ENCODE data around the gene PLA2R1. TPM values are rescaled to one million over a fixed set of nuclear protein-coding genes. Genes with fewer than 3 reads are reported as not detected.

The PLA2R1 gene
- total RNA-seq, 4 donors from 2014 or later, result 1.4 to 18.2 (median 14.6) TPM

DNA sequence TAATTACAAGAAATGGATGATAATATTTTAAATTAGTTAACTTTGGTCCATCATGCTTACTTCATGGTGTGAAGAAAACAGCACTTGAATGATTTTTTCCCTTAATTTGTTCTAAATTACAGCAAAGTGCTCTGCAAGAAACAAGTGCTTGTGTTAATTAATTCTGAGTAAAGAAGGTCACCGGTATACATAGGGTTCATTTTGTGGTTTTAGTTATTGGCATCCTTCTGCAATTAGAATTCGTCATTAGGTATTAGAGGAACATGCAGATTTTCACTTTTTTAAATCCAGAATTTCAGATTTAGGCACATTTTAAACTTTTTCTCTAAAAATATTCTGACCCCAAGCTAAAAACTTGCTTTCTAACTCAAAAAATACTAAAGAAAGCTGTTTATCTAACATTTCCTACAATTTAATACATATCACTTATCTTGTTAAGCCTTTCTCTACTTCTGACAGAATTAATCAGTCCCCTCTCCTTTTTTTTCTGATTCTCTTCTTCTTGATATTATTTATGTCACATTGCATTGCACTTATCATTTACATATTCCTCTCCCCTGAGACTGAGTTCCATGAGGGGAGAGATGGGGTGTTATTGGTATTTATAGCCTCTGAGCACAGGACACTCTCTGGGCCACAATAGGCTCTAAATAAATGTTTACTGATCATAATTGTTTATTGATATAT lies 129.2 kb downstream of the PLA2R1 start:
- Histone ChIP-seq H3K36me3 (no peaks in the 10 kb centered on the region), H3K27me3 (no peaks in the 10 kb centered on the region), H3K4me1 (peaks cover 0 to 8% (median 1%) of the 10 kb centered on the region in 4 donors), H3K9me3 (peaks cover 0 to 2% of the 10 kb centered on the region in 2 donors), H3K4me3 (no peak overlapping the region), H3K27ac (no peak overlapping the region)
- WGBS, 2 donors (ENCODE audit: low coverage in 1 of 2), result 77 to 88% methylated on average over 2 of the region's 2 CpGs
- in situ Hi-C loops (cut with MboI; ENCODE audit: low pct_ligation_motif_present in 1 of 4, low pct_unique_long_range_greater_than_20kb in 1 of 4, low sequenced_read_pairs in 3 of 4), result no loop called here
- intact Hi-C loops (cut with DNase I; ENCODE audit: low total_unique reads), result no loop called here
- no peak for TF ChIP-seq POLR2A (IDR thresholded peaks at IDR 0.05)
- TF ChIP-seq, protein P1, sequence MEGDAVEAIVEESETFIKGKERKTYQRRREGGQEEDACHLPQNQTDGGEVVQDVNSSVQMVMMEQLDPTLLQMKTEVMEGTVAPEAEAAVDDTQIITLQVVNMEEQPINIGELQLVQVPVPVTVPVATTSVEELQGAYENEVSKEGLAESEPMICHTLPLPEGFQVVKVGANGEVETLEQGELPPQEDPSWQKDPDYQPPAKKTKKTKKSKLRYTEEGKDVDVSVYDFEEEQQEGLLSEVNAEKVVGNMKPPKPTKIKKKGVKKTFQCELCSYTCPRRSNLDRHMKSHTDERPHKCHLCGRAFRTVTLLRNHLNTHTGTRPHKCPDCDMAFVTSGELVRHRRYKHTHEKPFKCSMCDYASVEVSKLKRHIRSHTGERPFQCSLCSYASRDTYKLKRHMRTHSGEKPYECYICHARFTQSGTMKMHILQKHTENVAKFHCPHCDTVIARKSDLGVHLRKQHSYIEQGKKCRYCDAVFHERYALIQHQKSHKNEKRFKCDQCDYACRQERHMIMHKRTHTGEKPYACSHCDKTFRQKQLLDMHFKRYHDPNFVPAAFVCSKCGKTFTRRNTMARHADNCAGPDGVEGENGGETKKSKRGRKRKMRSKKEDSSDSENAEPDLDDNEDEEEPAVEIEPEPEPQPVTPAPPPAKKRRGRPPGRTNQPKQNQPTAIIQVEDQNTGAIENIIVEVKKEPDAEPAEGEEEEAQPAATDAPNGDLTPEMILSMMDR (IDR thresholded peaks at IDR 0.05), result no peak
- no peak for TF ChIP-seq POLR2AphosphoS5 (IDR thresholded peaks at IDR 0.05)
- TF ChIP-seq EP300 (IDR thresholded peaks at IDR 0.05; ENCODE audit: low read depth), result no peak
- no peak for DNase-seq

DNA sequence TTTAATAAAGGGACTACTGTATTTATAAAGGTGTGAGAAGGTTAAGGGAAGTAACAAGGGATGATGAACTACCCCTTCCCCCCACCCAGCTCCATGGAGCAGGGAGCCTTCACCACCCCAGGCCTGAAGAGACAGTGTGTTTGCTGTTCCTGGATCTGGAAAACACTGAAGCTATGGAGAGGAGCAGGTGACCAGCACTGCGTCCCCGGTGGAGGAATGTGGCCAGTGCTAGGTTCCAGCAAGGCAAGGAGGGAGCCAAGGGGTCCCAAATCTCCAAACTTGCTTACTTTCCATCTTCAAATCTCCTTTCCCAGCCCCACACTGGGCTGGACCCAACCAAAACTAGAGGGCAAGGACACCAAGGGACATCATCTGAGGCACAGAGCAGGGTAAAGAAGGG lies 135.7 kb downstream of the PLA2R1 start:
- Histone ChIP-seq H3K27ac (no peak overlapping the region), H3K9me3 (peaks cover 0 to 4% of the 10 kb centered on the region in 2 donors), H3K27me3 (no peaks in the 10 kb centered on the region), H3K4me3 (no peak overlapping the region), H3K36me3 (no peaks in the 10 kb centered on the region), H3K4me1 (peaks cover 0 to 3% (median 0%) of the 10 kb centered on the region in 4 donors)
- in situ Hi-C loops (cut with MboI; ENCODE audit: low pct_ligation_motif_present in 1 of 4, low pct_unique_long_range_greater_than_20kb in 1 of 4, low sequenced_read_pairs in 3 of 4) (no loop called here), intact Hi-C loops (cut with DNase I; ENCODE audit: low total_unique reads) (no loop called here)
- no peak for DNase-seq
- TF ChIP-seq POLR2AphosphoS5 (IDR thresholded peaks at IDR 0.05), result no peak
- TF ChIP-seq, protein P1 (IDR thresholded peaks at IDR 0.05), result no peak
- TF ChIP-seq POLR2A (IDR thresholded peaks at IDR 0.05), result no peak
- no peak for TF ChIP-seq EP300 (IDR thresholded peaks at IDR 0.05; ENCODE audit: low read depth)
- 85% methylated on average over 2 of the region's 2 CpGs; no CpG with 5 or more reads in 1 of the 2 donors for WGBS, 2 donors (ENCODE audit: low coverage in 1 of 2)

DNA sequence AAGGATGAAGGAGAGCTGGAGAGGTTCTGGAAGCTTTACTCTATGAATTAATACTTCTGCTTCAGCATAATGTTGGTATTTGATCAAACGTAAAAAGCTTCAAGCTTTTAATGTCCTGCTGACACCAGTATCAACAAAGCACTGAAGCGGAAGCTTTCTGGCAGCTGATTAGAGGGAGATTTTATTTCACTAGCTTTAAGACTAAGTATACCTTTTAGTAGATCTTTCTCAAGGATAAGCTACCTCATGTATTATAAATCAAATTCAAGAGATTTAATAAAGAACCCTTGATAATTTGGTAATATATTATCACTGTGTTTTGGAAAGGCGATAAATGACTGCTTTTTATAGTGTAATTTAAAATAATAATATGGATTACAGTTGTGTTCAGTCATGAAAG lies 136.4 kb downstream of the PLA2R1 start:
- no peak overlapping the region for H3K4me3 ChIP-seq
- H3K27me3 ChIP-seq, result no peaks in the 10 kb centered on the region
- in situ Hi-C loops (cut with MboI; ENCODE audit: low pct_ligation_motif_present in 1 of 4, low pct_unique_long_range_greater_than_20kb in 1 of 4, low sequenced_read_pairs in 3 of 4), result no loop called here
- no peak for TF ChIP-seq POLR2A (IDR thresholded peaks at IDR 0.05)
- TF ChIP-seq EP300 (IDR thresholded peaks at IDR 0.05; ENCODE audit: low read depth), result no peak
- TF ChIP-seq, protein P1 (IDR thresholded peaks at IDR 0.05), result no peak
- no peak for TF ChIP-seq POLR2AphosphoS5 (IDR thresholded peaks at IDR 0.05)
- H3K36me3 ChIP-seq, result no peaks in the 10 kb centered on the region
- H3K9me3 ChIP-seq, result peaks cover 0 to 4% of the 10 kb centered on the region in 2 donors
- no peak for DNase-seq
- peaks cover 0 to 5% (median 0%) of the 10 kb centered on the region in 4 donors for H3K4me1 ChIP-seq
- 77 to 82% methylated on average over 3 of the region's 3 CpGs for WGBS, 2 donors (ENCODE audit: low coverage in 1 of 2)
- no peak overlapping the region for H3K27ac ChIP-seq
- intact Hi-C loops (cut with DNase I; ENCODE audit: low total_unique reads), result no loop called here

DNA sequence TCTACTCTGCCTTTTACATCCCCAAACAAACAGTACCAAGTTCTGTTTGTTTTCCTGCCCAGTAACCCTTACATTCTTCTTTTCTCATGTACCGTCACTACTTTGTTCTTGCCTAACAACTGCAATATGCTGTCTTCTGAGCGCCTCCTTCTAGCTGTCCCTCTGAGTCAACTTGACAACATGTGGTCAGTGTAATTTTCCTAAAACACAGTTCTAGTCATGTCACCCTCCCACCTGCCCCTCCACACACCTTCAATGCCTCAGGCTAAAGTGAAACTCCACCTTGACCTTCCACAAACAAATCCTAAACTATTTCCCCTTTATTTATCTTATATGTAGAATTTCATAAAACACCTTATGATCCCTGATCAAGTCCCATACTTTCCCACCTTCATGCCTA lies 139.9 kb downstream of the PLA2R1 start:
- Histone ChIP-seq H3K9me3 (no peaks in the 10 kb centered on the region), H3K27me3 (no peaks in the 10 kb centered on the region), H3K4me3 (no peak overlapping the region), H3K4me1 (peaks cover 0 to 5% (median 0%) of the 10 kb centered on the region in 4 donors), H3K27ac (no peak overlapping the region), H3K36me3 (no peaks in the 10 kb centered on the region)
- WGBS, 2 donors (ENCODE audit: low coverage in 1 of 2), result 72 to 80% methylated on average over 1 to 2 of the region's 2 CpGs
- TF ChIP-seq POLR2A (IDR thresholded peaks at IDR 0.05), result no peak
- TF ChIP-seq POLR2AphosphoS5 (IDR thresholded peaks at IDR 0.05), result no peak
- TF ChIP-seq, protein P1 (IDR thresholded peaks at IDR 0.05), result no peak
- TF ChIP-seq EP300 (IDR thresholded peaks at IDR 0.05; ENCODE audit: low read depth), result no peak
- in situ Hi-C loops (cut with MboI; ENCODE audit: low pct_ligation_motif_present in 1 of 4, low pct_unique_long_range_greater_than_20kb in 1 of 4, low sequenced_read_pairs in 3 of 4) (no loop called here), intact Hi-C loops (cut with DNase I; ENCODE audit: low total_unique reads) (no loop called here)
- DNase-seq, result no peak

All from transverse colon (tissue), 4 donors.